Measurements from ENCODE around the gene APOBEC4. TPM values are rescaled to one million over a fixed set of nuclear protein-coding genes. Genes with fewer than 3 reads are reported as not detected.
"Not testable (repeated sequence)": the region's sequence is repeated elsewhere in the genome, so short reads cannot be mapped to it uniquely, and the experiment has no call there.

The APOBEC4 gene
- total and polyA plus RNA-seq, 9 of the 15 experiments (the other 6 are each of a cell fraction or from before 2014, with no cell fraction given): not detected

DNA sequence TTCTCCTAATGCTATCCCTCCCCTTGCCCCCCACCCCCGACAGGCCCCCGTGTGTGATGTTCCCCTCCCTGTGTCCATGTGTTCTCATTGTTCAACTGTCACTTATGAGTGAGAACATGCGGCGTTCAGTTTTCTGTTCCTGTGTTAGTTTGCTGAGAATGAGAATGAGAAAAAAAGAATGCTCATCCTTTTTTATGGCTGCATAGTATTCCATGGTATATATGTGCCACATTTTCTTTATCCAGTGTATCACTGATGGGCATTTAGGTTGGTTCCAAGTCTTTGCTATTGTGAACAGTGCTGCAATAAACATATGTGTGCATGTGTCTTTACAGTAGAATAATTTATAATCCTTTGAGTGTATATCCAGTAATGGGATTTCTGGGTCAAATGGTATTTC, 26.2 kb upstream of the APOBEC4 start:
- BruUV-seq (replicated peaks); H3K79me2 ChIP-seq (ENCODE audit: control insufficient read depth, insufficient read depth, low read length); H3K4me3 ChIP-seq; ATAC-seq; intact Hi-C loops (cut with micrococcal nuclease); DNase-seq (ENCODE audit: extremely low read depth in 1 of 4, low spot score in 3 of 4); POLR2A ChIA-PET; H3K27me3 ChIP-seq (ENCODE audit: control insufficient read depth in 2 of 2, insufficient read depth in 2 of 2, low read length in 2 of 2); H3K36me3 ChIP-seq (ENCODE audit: control insufficient read depth, insufficient read depth, low read length); H3K4me2 ChIP-seq (ENCODE audit: insufficient read depth, low read length); H4K20me1 ChIP-seq (replicated peaks; ENCODE audit: control insufficient read depth, insufficient read depth, low read length); in situ Hi-C loops (cut with MboI); H3K9me1 ChIP-seq (ENCODE audit: control insufficient read depth, insufficient read depth, low read length); FAIRE-seq; H3K4me1 ChIP-seq (replicated peaks in 1 of 2; ENCODE audit: control insufficient read depth in 2 of 2, insufficient read depth in 2 of 2, low read length in 2 of 2); H2AFZ ChIP-seq (ENCODE audit: low read depth, low read length); H3K9ac ChIP-seq (ENCODE audit: insufficient read depth in 1 of 2, low read depth in 2 of 2, low read length in 2 of 2); H3K27ac ChIP-seq (ENCODE audit: extremely low read depth, low read depth, low read length); H3K9me3 ChIP-seq (replicated peaks; ENCODE audit: control insufficient read depth, insufficient read depth, low read depth, low read length): not testable (repeated sequence)
- WGBS (ENCODE audit: insufficient coverage, low coverage, missing lambda C conversion rate): 16% methylated on average over 4 of the region's 4 CpGs
- CTCF ChIA-PET (ENCODE audit: low intra/inter-chr PET ratio): interaction anchor here (0.6 kb wide), 1 partner anchor 1230 kb away, joined by 3 read pairs; no protein-coding TSS in a partner anchor
- TF ChIP-seq ZNF146 (CRISPR knock-in tag; IDR thresholded peaks at IDR 0.05; ENCODE audit: unreplicated experiment): peak; percentile 82

DNA sequence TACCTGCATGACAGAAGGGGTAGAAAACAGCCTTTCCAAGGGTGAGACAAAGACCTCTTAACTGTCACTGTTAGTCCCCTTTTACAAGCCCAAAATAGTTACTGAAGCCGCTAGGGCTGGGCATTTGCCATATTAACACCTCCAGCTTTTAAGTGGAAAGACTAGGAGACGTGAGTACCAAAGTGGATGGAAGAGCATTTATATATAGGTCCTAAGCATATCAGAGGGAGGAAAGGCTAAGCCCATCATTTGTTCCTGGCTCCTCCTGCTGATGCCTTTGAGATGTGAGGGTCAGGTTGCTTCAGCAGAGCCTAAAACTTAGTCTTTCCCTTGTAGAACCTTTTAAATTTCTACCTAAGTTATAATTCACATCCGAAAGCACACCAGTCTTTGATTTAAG, 25.7 kb upstream of the APOBEC4 start:
- Histone ChIP-seq H3K9ac (ENCODE audit: insufficient read depth in 1 of 2, low read depth in 2 of 2, low read length in 2 of 2) (no peak overlapping the region), H3K9me1 (ENCODE audit: control insufficient read depth, insufficient read depth, low read length) (no peaks in the 10 kb centered on the region), H3K4me3 (no peak overlapping the region), H3K79me2 (ENCODE audit: control insufficient read depth, insufficient read depth, low read length) (no peaks in the 10 kb centered on the region), H3K9me3 (replicated peaks; ENCODE audit: control insufficient read depth, insufficient read depth, low read depth, low read length) (no peaks in the 10 kb centered on the region), H3K4me2 (ENCODE audit: insufficient read depth, low read length) (no peak overlapping the region), H3K27ac (ENCODE audit: extremely low read depth, low read depth, low read length) (no peak overlapping the region), H3K4me1 (replicated peaks in 1 of 2; ENCODE audit: control insufficient read depth in 2 of 2, insufficient read depth in 2 of 2, low read length in 2 of 2) (no peaks in the 10 kb centered on the region), H3K36me3 (ENCODE audit: control insufficient read depth, insufficient read depth, low read length) (no peaks in the 10 kb centered on the region), H4K20me1 (replicated peaks; ENCODE audit: control insufficient read depth, insufficient read depth, low read length) (no peaks in the 10 kb centered on the region), H2AFZ (ENCODE audit: low read depth, low read length) (no peak overlapping the region), H3K27me3 (ENCODE audit: control insufficient read depth in 2 of 2, insufficient read depth in 2 of 2, low read length in 2 of 2) (no peaks in the 10 kb centered on the region)
- no TSS peak for BruUV-seq (replicated peaks)
- ATAC-seq: no peak
- 0% methylated on average over 3 of the region's 3 CpGs for WGBS (ENCODE audit: insufficient coverage, low coverage, missing lambda C conversion rate)
- no peak for FAIRE-seq
- ChIA-PET CTCF (ENCODE audit: low intra/inter-chr PET ratio) (interaction anchor here (0.6 kb wide), 1 partner anchor 1231 kb away, joined by 3 read pairs; no protein-coding TSS in a partner anchor), POLR2A (no interaction called here)
- in situ Hi-C loops (cut with MboI) (no loop called here), intact Hi-C loops (cut with micrococcal nuclease) (no loop called here)
- DNase-seq (ENCODE audit: extremely low read depth in 1 of 4, low spot score in 3 of 4): no peak
- TF ChIP-seq GABPB1 (CRISPR knock-in tag; IDR thresholded peaks at IDR 0.05) (no peak), ZBTB7A (IDR thresholded peaks at IDR 0.05; ENCODE audit: borderline replicate concordance, control insufficient read depth, low read depth, low read length) (no peak), LARP7 (IDR thresholded peaks at IDR 0.05) (no peak), MEF2A (IDR thresholded peaks at IDR 0.05; ENCODE audit: control insufficient read depth, low read depth, low read length) (no peak)
